GM23338 (cell line): ENCODE data around the gene IL11. TPM values are rescaled to one million over a fixed set of nuclear protein-coding genes. Genes with fewer than 3 reads are reported as not detected.

Experiments used
- ATAC-seq: fragments of 200-7000 bp; cut with Tn5 transposase; 3 replicates; pipeline ENCODE4 v1.9.1; 2020
- DNase-seq: peaks from one replicate; pipeline ENCODE4 v3.0.0-alpha.2; 2015; ENCODE audit warnings: low spot score
- H2AFZ ChIP-seq: fragments of 200-600 bp; sonication (generic); 2 replicates; pipeline ENCODE4 v1.8.0; 2016; ENCODE audit warnings: antibody characterized with exemption, mild to moderate bottlenecking, moderate library complexity
- H3F3A ChIP-seq: fragments of 200-600 bp; sonication (generic); replicated peaks from 2 replicates; pipeline ENCODE4 v1.8.0; 2017; ENCODE audit warnings: antibody characterized with exemption, mixed run types, low read depth
- H3K27ac ChIP-seq: fragments of 200-600 bp; sonication (generic); 2 replicates; pipeline ENCODE4 v1.6.1; 2016; ENCODE audit warnings: low read depth
- H3K27me3 ChIP-seq: fragments of 200-600 bp; sonication (generic); 2 replicates; pipeline ENCODE4 v1.8.0; 2016; ENCODE audit warnings: mild to moderate bottlenecking, mixed run types, moderate library complexity; ENCODE audit not compliant: insufficient read depth
- H3K36me3 ChIP-seq: fragments of 200-600 bp; sonication (generic); 2 replicates; pipeline ENCODE4 v1.8.0; 2016; ENCODE audit warnings: mild to moderate bottlenecking; ENCODE audit not compliant: insufficient read depth
- H3K4me1 ChIP-seq: fragments of 200-600 bp; sonication (generic); 2 replicates; pipeline ENCODE4 v1.8.0; 2016; ENCODE audit warnings: mild to moderate bottlenecking, moderate library complexity; ENCODE audit not compliant: insufficient read depth
- H3K4me2 ChIP-seq: fragments of 200-600 bp; sonication (generic); 2 replicates; pipeline ENCODE4 v1.7.1; 2017; ENCODE audit warnings: mixed run types
- H3K4me3 ChIP-seq: fragments of 200-600 bp; sonication (generic); 2 replicates; pipeline ENCODE4 v1.6.1; 2016; ENCODE audit warnings: mixed run types
- H3K79me2 ChIP-seq: fragments of 200-600 bp; sonication (generic); replicated peaks from 2 replicates; pipeline ENCODE4 v1.8.0; 2017; ENCODE audit warnings: mild to moderate bottlenecking; ENCODE audit not compliant: insufficient read depth
- H3K9me2 ChIP-seq: fragments of 200-600 bp; sonication (generic); 2 replicates; pipeline ENCODE4 v1.8.0; 2017; ENCODE audit not compliant: insufficient read depth
- H4K20me1 ChIP-seq: fragments of 200-600 bp; sonication (generic); replicated peaks from 2 replicates; pipeline ENCODE4 v1.8.0; 2017; ENCODE audit warnings: mild to moderate bottlenecking; ENCODE audit not compliant: insufficient read depth
- H3K27ac Mint-ChIP-seq: 2 replicates; pipeline ENCODE4 v1.8.0; 2020; ENCODE audit warnings: inconsistent platforms, mild to moderate bottlenecking, moderate library complexity, mixed read lengths
- H3K27me3 Mint-ChIP-seq: 3 replicates; pipeline ENCODE4 v1.8.0; 2022; ENCODE audit warnings: low read depth, mild to moderate bottlenecking, moderate library complexity, mixed read lengths, inconsistent platforms; ENCODE audit not compliant: insufficient read depth, poor library complexity
- H3K36me3 Mint-ChIP-seq: 3 replicates; pipeline ENCODE4 v1.8.0; 2021; ENCODE audit warnings: low read depth, mild to moderate bottlenecking, inconsistent platforms, moderate library complexity, mixed read lengths
- H3K4me1 Mint-ChIP-seq: 3 replicates; pipeline ENCODE4 v1.8.0; 2020; ENCODE audit warnings: mild to moderate bottlenecking, inconsistent platforms, mixed read lengths
- H3K4me3 Mint-ChIP-seq: 3 replicates; pipeline ENCODE4 v1.8.0; 2021; ENCODE audit warnings: moderate library complexity, mild to moderate bottlenecking, inconsistent platforms, mixed read lengths
- H3K9me3 Mint-ChIP-seq: 3 replicates; pipeline ENCODE4 v1.8.0; 2020; ENCODE audit warnings: moderate library complexity, mild to moderate bottlenecking, inconsistent platforms, mixed read lengths
- EZH2phosphoT487 ChIP-seq: fragments of 200-600 bp; sonication (generic); IDR thresholded peaks from one replicate; pipeline ENCODE4 v1.8.1; 2018; ENCODE audit warnings: antibody characterized with exemption; ENCODE audit not compliant: unreplicated experiment
- NANOG ChIP-seq: IDR thresholded peaks from 2 replicates; pipeline ENCODE4 v1.6.1; 2016; ENCODE audit warnings: antibody characterized with exemption, borderline replicate concordance
- POLR2AphosphoS5 ChIP-seq: IDR thresholded peaks from 2 replicates; pipeline ENCODE4 v1.6.1; 2016; ENCODE audit warnings: antibody characterized with exemption, low read depth
- polyA plus RNA-seq: library from polyadenylated mRNA; unstranded; fragments of >200 nt; fragmentation: Nextera tagmentation; extraction: Ambion mirVana; gene quantifications from 2 replicates; pipeline ENCODE4 v1.2.1, GENCODE V29; 2016
- total RNA-seq: library from RNA; depleted of rRNA; stranded (reverse); fragments of >200 nt; shearing (Covaris generic); gene quantifications from 2 replicates; pipeline ENCODE4 v1.2.3, GENCODE V29; 2014
- TF ChIP-seq, protein P1 (sequence below): fragments of 250-450 bp; sonication (Bioruptor Pico); IDR thresholded peaks from 2 replicates; pipeline ENCODE4 v1.5.0; 2020; ENCODE audit warnings: mild to moderate bottlenecking, moderate library complexity

Gene IL11
- total and polyA plus RNA-seq, 2 experiments from 2014 or later: 0.58 to 2.2 TPM

DNA sequence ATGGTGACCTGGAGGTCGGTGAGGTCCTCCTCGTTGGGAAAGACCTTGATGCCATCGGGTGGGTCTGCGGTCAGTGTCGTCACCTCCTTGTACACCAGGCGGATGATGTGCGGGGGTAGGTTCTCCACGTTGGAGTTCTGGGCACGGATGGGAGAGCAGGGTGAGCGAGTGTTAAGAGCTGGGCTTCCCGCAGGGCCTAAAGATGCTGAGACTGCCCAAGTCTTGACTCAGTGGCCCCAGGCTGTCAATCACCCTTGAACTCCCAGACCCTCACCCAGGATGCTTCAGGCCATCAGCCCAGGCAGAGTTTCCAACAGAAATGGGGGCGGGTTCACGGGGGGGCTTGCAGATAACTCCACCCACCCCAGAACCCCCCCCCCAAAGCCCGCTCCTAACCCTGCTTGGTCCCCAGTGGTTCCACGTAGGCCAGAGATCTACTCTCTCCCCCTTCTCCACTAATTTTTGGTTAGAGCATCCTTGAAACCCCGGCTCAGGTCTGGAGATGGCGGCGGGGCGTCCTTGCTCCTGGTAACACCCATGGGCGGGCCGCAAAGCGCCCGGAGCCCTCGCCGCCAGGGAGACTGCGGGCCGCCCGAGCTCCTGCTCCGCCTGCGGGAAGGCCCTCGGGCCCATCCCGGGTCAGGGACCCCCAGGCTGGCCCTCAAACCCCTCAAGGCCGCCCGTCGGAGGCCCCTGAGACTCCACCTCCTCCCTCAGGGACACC is 36.7 kb upstream of the IL11 start:
- peaks cover 44% of the 10 kb centered on the region for H3K79me2 ChIP-seq
- Mint-ChIP-seq H3K27me3 (peaks cover 23% of the 10 kb centered on the region), H3K27ac (peak overlapping the region; percentile 56; the same call in 1 of the 2 replicates), H3K4me3 (peak overlapping the region; percentile 91), H3K4me1 (peaks cover 28% of the 10 kb centered on the region), H3K36me3 (peaks cover 75% of the 10 kb centered on the region), H3K9me3 (peaks cover 30% of the 10 kb centered on the region)
- DNase-seq (no peak), ATAC-seq (no peak)
- H2AFZ ChIP-seq: no peak overlapping the region
- peaks cover 8% of the 10 kb centered on the region for H3K9me2 ChIP-seq
- peak overlapping the region; percentile 94 for H3K4me3 ChIP-seq
- H3K27ac ChIP-seq: peak overlapping the region; percentile 97; the same call in 1 of the 2 replicates
- H3F3A ChIP-seq: peaks cover 48% of the 10 kb centered on the region
- TF ChIP-seq NANOG (no peak), POLR2AphosphoS5 (no peak), EZH2phosphoT487 (no peak)
- TF ChIP-seq, protein P1, sequence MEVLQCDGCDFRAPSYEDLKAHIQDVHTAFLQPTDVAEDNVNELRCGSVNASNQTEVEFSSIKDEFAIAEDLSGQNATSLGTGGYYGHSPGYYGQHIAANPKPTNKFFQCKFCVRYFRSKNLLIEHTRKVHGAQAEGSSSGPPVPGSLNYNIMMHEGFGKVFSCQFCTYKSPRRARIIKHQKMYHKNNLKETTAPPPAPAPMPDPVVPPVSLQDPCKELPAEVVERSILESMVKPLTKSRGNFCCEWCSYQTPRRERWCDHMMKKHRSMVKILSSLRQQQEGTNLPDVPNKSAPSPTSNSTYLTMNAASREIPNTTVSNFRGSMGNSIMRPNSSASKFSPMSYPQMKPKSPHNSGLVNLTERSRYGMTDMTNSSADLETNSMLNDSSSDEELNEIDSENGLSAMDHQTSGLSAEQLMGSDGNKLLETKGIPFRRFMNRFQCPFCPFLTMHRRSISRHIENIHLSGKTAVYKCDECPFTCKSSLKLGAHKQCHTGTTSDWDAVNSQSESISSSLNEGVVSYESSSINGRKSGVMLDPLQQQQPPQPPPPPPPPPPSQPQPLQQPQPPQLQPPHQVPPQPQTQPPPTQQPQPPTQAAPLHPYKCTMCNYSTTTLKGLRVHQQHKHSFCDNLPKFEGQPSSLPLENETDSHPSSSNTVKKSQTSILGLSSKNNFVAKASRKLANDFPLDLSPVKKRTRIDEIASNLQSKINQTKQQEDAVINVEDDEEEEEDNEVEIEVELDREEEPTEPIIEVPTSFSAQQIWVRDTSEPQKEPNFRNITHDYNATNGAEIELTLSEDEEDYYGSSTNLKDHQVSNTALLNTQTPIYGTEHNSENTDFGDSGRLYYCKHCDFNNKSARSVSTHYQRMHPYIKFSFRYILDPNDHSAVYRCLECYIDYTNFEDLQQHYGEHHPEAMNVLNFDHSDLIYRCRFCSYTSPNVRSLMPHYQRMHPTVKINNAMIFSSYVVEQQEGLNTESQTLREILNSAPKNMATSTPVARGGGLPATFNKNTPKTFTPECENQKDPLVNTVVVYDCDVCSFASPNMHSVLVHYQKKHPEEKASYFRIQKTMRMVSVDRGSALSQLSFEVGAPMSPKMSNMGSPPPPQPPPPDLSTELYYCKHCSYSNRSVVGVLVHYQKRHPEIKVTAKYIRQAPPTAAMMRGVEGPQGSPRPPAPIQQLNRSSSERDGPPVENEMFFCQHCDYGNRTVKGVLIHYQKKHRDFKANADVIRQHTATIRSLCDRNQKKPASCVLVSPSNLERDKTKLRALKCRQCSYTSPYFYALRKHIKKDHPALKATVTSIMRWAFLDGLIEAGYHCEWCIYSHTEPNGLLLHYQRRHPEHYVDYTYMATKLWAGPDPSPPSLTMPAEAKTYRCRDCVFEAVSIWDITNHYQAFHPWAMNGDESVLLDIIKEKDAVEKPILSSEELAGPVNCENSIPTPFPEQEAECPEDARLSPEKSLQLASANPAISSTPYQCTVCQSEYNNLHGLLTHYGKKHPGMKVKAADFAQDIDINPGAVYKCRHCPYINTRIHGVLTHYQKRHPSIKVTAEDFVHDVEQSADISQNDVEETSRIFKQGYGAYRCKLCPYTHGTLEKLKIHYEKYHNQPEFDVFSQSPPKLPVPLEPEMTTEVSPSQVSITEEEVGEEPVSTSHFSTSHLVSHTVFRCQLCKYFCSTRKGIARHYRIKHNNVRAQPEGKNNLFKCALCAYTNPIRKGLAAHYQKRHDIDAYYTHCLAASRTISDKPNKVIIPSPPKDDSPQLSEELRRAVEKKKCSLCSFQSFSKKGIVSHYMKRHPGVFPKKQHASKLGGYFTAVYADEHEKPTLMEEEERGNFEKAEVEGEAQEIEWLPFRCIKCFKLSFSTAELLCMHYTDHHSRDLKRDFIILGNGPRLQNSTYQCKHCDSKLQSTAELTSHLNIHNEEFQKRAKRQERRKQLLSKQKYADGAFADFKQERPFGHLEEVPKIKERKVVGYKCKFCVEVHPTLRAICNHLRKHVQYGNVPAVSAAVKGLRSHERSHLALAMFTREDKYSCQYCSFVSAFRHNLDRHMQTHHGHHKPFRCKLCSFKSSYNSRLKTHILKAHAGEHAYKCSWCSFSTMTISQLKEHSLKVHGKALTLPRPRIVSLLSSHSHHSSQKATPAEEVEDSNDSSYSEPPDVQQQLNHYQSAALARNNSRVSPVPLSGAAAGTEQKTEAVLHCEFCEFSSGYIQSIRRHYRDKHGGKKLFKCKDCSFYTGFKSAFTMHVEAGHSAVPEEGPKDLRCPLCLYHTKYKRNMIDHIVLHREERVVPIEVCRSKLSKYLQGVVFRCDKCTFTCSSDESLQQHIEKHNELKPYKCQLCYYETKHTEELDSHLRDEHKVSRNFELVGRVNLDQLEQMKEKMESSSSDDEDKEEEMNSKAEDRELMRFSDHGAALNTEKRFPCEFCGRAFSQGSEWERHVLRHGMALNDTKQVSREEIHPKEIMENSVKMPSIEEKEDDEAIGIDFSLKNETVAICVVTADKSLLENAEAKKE (CRISPR knock-in tag): no peak
- H3K4me2 ChIP-seq: peak overlapping the region; percentile 93
- H4K20me1 ChIP-seq: peaks cover 52% of the 10 kb centered on the region
- H3K36me3 ChIP-seq: peaks cover 43% of the 10 kb centered on the region
- peaks cover 21% of the 10 kb centered on the region for H3K4me1 ChIP-seq
- H3K27me3 ChIP-seq: no peaks in the 10 kb centered on the region
